ENCODE measurements around the gene POU3F3. TPM values are rescaled to one million over a fixed set of nuclear protein-coding genes. Genes with fewer than 3 reads are reported as not detected.

POU3F3 gene
- polyA plus RNA-seq, 3 donors = not detected

GRCh38 chr2:104865096-104865470 is 11.2 kb downstream of the POU3F3 start:
- peaks cover 93 to 98% (median 98%) of the 10 kb centered on the region in 3 donors for H3K27me3 Mint-ChIP-seq (ENCODE audit: low read depth in 3 of 3)
- Histone ChIP-seq H3K36me3 (replicated peaks in 1 of 2; ENCODE audit: control insufficient read depth in 1 of 2, insufficient read depth in 2 of 2, low read length in 2 of 2) (no peaks in the 10 kb centered on the region), H3K9ac (ENCODE audit: insufficient read depth, low read length, poor library complexity, severe bottlenecking) (no peak overlapping the region), H3K27me3 (ENCODE audit: control insufficient read depth in 2 of 2, insufficient read depth in 2 of 2, low read length in 2 of 2) (peaks cover 82 to 99% of the 10 kb centered on the region in 2 donors), H2AFZ (ENCODE audit: insufficient read depth, low read depth, low read length, poor library complexity, severe bottlenecking) (no peak overlapping the region), H3K4me1 (ENCODE audit: control insufficient read depth in 1 of 2, insufficient read depth in 2 of 2, low read length in 2 of 2) (peaks cover 7 to 9% of the 10 kb centered on the region in 2 donors), H4K20me1 (ENCODE audit: insufficient read depth, low read length) (no peaks in the 10 kb centered on the region), H3K79me2 (ENCODE audit: insufficient read depth, low read length) (no peaks in the 10 kb centered on the region), H3K27ac (ENCODE audit: low read depth in 1 of 2, low read length in 2 of 2) (no peak overlapping the region), H3K9me3 (replicated peaks in 1 of 2; ENCODE audit: control insufficient read depth in 1 of 2, insufficient read depth in 1 of 2, low read length in 2 of 2) (peaks cover 0 to 79% of the 10 kb centered on the region in 2 donors), H3K4me3 (replicated peaks in 1 of 3; ENCODE audit: low read depth in 2 of 3, low read length in 3 of 3) (no peak overlapping the region), H3K4me2 (replicated peaks; ENCODE audit: extremely low read depth, low read length, poor library complexity, severe bottlenecking) (no peak overlapping the region)
- peak overlapping the region in 1 of 2 donors; percentile 72 for H3K4me3 Mint-ChIP-seq
- no peak for TF ChIP-seq CTCF (IDR thresholded peaks at IDR 0.05)
- no peak overlapping the region for H3K27ac Mint-ChIP-seq
- peaks cover 20% of the 10 kb centered on the region for H3K4me1 Mint-ChIP-seq
- no CpG with 5 or more reads among the region's 2 CpGs for WGBS (ENCODE audit: insufficient coverage)
- peaks cover 3 to 9% of the 10 kb centered on the region in 2 donors for H3K36me3 Mint-ChIP-seq
- intact Hi-C loops (cut with micrococcal nuclease) = no loop called here
- H3K9me3 Mint-ChIP-seq = peaks cover 0 to 36% (median 10%) of the 10 kb centered on the region in 7 donors
- DNase-seq = no peak

GRCh38 chr2:104866122-104866864 is 12.4 kb downstream of the POU3F3 start:
- H2AFZ ChIP-seq (ENCODE audit: insufficient read depth, low read depth, low read length, poor library complexity, severe bottlenecking) = no peak overlapping the region
- H3K79me2 ChIP-seq (ENCODE audit: insufficient read depth, low read length) = no peaks in the 10 kb centered on the region
- peaks cover 95 to 100% (median 100%) of the 10 kb centered on the region in 3 donors for H3K27me3 Mint-ChIP-seq (ENCODE audit: low read depth in 3 of 3)
- no peak overlapping the region for H3K27ac Mint-ChIP-seq
- WGBS (ENCODE audit: insufficient coverage) = 21% methylated on average over 5 of the region's 11 CpGs
- peaks cover 84 to 99% of the 10 kb centered on the region in 2 donors for H3K27me3 ChIP-seq (ENCODE audit: control insufficient read depth in 2 of 2, insufficient read depth in 2 of 2, low read length in 2 of 2)
- peaks cover 20% of the 10 kb centered on the region for H3K4me1 Mint-ChIP-seq
- TF ChIP-seq CTCF (IDR thresholded peaks at IDR 0.05) = no peak
- H3K36me3 Mint-ChIP-seq = peaks cover 3 to 9% of the 10 kb centered on the region in 2 donors
- H3K27ac ChIP-seq (ENCODE audit: low read depth in 1 of 2, low read length in 2 of 2) = no peak overlapping the region
- H3K4me2 ChIP-seq (replicated peaks; ENCODE audit: extremely low read depth, low read length, poor library complexity, severe bottlenecking) = no peak overlapping the region
- peaks cover 0 to 88% of the 10 kb centered on the region in 2 donors for H3K9me3 ChIP-seq (replicated peaks in 1 of 2; ENCODE audit: control insufficient read depth in 1 of 2, insufficient read depth in 1 of 2, low read length in 2 of 2)
- peaks cover 7 to 9% of the 10 kb centered on the region in 2 donors for H3K4me1 ChIP-seq (ENCODE audit: control insufficient read depth in 1 of 2, insufficient read depth in 2 of 2, low read length in 2 of 2)
- peaks cover 0 to 36% (median 10%) of the 10 kb centered on the region in 7 donors for H3K9me3 Mint-ChIP-seq
- H3K4me3 Mint-ChIP-seq = peak overlapping the region in 1 of 2 donors; percentile 76
- no peaks in the 10 kb centered on the region for H4K20me1 ChIP-seq (ENCODE audit: insufficient read depth, low read length)
- DNase-seq = no peak
- no peaks in the 10 kb centered on the region for H3K36me3 ChIP-seq (replicated peaks in 1 of 2; ENCODE audit: control insufficient read depth in 1 of 2, insufficient read depth in 2 of 2, low read length in 2 of 2)
- H3K4me3 ChIP-seq (replicated peaks in 1 of 3; ENCODE audit: low read depth in 2 of 3, low read length in 3 of 3) = no peak overlapping the region
- intact Hi-C loops (cut with micrococcal nuclease) = no loop called here
- no peak overlapping the region for H3K9ac ChIP-seq (ENCODE audit: insufficient read depth, low read length, poor library complexity, severe bottlenecking)
